Measurements from ENCODE around the gene PCLO.

Gene PCLO

GRCh38 chr7:83190659-83191389 lies 28.1 kb upstream of the PCLO start:
- no peaks in the 10 kb centered on the region for H3K36me3 ChIP-seq (ENCODE audit: low read depth)
- H3K4me3 ChIP-seq (ENCODE audit: severe bottlenecking) = no peak overlapping the region
- ATAC-seq (ENCODE audit: low read depth) (no peak), DNase-seq (ENCODE audit: low spot score) (no peak)
- peaks cover 6% of the 10 kb centered on the region for H3K27me3 ChIP-seq (ENCODE audit: insufficient read depth, poor library complexity, severe bottlenecking)
- no peaks in the 10 kb centered on the region for H3K9me3 ChIP-seq (ENCODE audit: severe bottlenecking)
- TF ChIP-seq, protein P1, sequence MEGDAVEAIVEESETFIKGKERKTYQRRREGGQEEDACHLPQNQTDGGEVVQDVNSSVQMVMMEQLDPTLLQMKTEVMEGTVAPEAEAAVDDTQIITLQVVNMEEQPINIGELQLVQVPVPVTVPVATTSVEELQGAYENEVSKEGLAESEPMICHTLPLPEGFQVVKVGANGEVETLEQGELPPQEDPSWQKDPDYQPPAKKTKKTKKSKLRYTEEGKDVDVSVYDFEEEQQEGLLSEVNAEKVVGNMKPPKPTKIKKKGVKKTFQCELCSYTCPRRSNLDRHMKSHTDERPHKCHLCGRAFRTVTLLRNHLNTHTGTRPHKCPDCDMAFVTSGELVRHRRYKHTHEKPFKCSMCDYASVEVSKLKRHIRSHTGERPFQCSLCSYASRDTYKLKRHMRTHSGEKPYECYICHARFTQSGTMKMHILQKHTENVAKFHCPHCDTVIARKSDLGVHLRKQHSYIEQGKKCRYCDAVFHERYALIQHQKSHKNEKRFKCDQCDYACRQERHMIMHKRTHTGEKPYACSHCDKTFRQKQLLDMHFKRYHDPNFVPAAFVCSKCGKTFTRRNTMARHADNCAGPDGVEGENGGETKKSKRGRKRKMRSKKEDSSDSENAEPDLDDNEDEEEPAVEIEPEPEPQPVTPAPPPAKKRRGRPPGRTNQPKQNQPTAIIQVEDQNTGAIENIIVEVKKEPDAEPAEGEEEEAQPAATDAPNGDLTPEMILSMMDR (IDR thresholded peaks at IDR 0.05; ENCODE audit: poor library complexity, severe bottlenecking) = no peak
- H3K27ac ChIP-seq (ENCODE audit: poor library complexity, severe bottlenecking) = no peak overlapping the region
- H3K4me1 ChIP-seq (ENCODE audit: insufficient read depth, poor library complexity, severe bottlenecking) = no peaks in the 10 kb centered on the region

DNA sequence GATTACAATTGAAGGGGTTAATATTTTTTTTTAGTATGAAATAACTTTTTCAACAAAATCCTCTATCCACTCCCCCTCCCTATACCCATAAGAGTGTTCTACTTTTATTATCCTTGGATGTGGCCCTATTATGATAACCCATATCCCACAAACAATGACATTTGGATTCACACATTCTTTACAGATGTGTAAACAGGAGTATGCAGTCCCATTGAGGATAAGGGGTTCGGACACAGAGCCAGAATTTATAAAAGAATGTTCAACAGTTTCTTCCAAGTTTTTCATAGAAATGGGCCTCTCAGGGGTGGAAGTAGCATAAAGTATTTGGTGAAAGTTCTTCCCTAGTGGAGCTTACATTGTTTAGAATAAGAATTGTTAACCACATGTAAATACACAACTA lies 16.1 kb upstream of the PCLO start:
- no peaks in the 10 kb centered on the region for H3K9me3 ChIP-seq (ENCODE audit: severe bottlenecking)
- no peaks in the 10 kb centered on the region for H3K4me1 ChIP-seq (ENCODE audit: insufficient read depth, poor library complexity, severe bottlenecking)
- no peak overlapping the region for H3K27ac ChIP-seq (ENCODE audit: poor library complexity, severe bottlenecking)
- TF ChIP-seq, protein P1 (IDR thresholded peaks at IDR 0.05; ENCODE audit: poor library complexity, severe bottlenecking) = no peak
- H3K27me3 ChIP-seq (ENCODE audit: insufficient read depth, poor library complexity, severe bottlenecking) = no peaks in the 10 kb centered on the region
- no peaks in the 10 kb centered on the region for H3K36me3 ChIP-seq (ENCODE audit: low read depth)
- DNase-seq (ENCODE audit: low spot score) = no peak
- no peak for ATAC-seq (ENCODE audit: low read depth)
- no peak overlapping the region for H3K4me3 ChIP-seq (ENCODE audit: severe bottlenecking)

GRCh38 chr7:83178066-83178465 lies 15.4 kb upstream of the PCLO start:
- no peak for ATAC-seq (ENCODE audit: low read depth)
- Histone ChIP-seq H3K27ac (ENCODE audit: poor library complexity, severe bottlenecking) (no peak overlapping the region), H3K9me3 (ENCODE audit: severe bottlenecking) (no peaks in the 10 kb centered on the region), H3K36me3 (ENCODE audit: low read depth) (no peaks in the 10 kb centered on the region), H3K27me3 (ENCODE audit: insufficient read depth, poor library complexity, severe bottlenecking) (no peaks in the 10 kb centered on the region), H3K4me1 (ENCODE audit: insufficient read depth, poor library complexity, severe bottlenecking) (no peaks in the 10 kb centered on the region), H3K4me3 (ENCODE audit: severe bottlenecking) (no peak overlapping the region)
- TF ChIP-seq, protein P1 (IDR thresholded peaks at IDR 0.05; ENCODE audit: poor library complexity, severe bottlenecking) = no peak
- no peak for DNase-seq (ENCODE audit: low spot score)

GRCh38 chr7:83173664-83174063 lies 11.0 kb upstream of the PCLO start:
- Histone ChIP-seq H3K9me3 (ENCODE audit: severe bottlenecking) (no peaks in the 10 kb centered on the region), H3K36me3 (ENCODE audit: low read depth) (no peaks in the 10 kb centered on the region), H3K27ac (ENCODE audit: poor library complexity, severe bottlenecking) (no peak overlapping the region), H3K4me1 (ENCODE audit: insufficient read depth, poor library complexity, severe bottlenecking) (no peaks in the 10 kb centered on the region), H3K27me3 (ENCODE audit: insufficient read depth, poor library complexity, severe bottlenecking) (no peaks in the 10 kb centered on the region), H3K4me3 (ENCODE audit: severe bottlenecking) (no peak overlapping the region)
- TF ChIP-seq, protein P1 (IDR thresholded peaks at IDR 0.05; ENCODE audit: poor library complexity, severe bottlenecking) = no peak
- ATAC-seq (ENCODE audit: low read depth) (no peak), DNase-seq (ENCODE audit: low spot score) (no peak)

DNA sequence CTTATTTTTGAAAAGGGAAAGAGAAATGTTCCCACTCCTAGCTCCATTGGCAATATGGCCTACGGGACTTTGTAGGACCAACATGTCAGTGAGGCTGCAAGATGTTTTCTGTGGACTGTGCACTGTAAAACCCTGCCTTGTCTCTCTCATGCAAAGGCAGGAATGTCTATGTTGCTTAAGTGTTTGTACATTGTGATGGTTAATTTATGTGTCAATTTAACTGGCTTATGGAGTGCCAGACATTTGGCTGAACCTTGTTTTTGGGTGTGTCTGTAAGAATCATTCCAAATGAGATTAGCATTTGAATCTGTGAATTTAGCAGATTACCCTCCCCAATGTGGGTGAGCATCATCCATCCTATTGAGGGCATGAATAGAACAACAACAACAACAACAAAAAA lies 4.1 kb upstream of the PCLO start:
- H3K9me3 ChIP-seq (ENCODE audit: severe bottlenecking) = no peaks in the 10 kb centered on the region
- ATAC-seq (ENCODE audit: low read depth) (no peak), DNase-seq (ENCODE audit: low spot score) (no peak)
- TF ChIP-seq, protein P1 (IDR thresholded peaks at IDR 0.05; ENCODE audit: poor library complexity, severe bottlenecking) = no peak
- no peaks in the 10 kb centered on the region for H3K27me3 ChIP-seq (ENCODE audit: insufficient read depth, poor library complexity, severe bottlenecking)
- H3K4me3 ChIP-seq (ENCODE audit: severe bottlenecking) = no peak overlapping the region
- no peaks in the 10 kb centered on the region for H3K36me3 ChIP-seq (ENCODE audit: low read depth)
- H3K4me1 ChIP-seq (ENCODE audit: insufficient read depth, poor library complexity, severe bottlenecking) = no peaks in the 10 kb centered on the region
- no peak overlapping the region for H3K27ac ChIP-seq (ENCODE audit: poor library complexity, severe bottlenecking)

Data from RWPE2 (cell line).